ENCODE data around the gene PHEX.

The PHEX gene

GRCh38 chrX:22040184-22040583 is 8.1 kb downstream of the PHEX start:
- TF ChIP-seq FOXP2 (optimal IDR thresholded peaks at IDR 0.05; ENCODE audit: borderline replicate concordance, extremely low read depth, extremely low read length, insufficient read depth) (no peak), SIN3A (IDR thresholded peaks at IDR 0.05; ENCODE audit: borderline replicate concordance, insufficient read depth, low read length) (no peak), POLR2AphosphoS5 (IDR thresholded peaks at IDR 0.05; ENCODE audit: low read depth, low read length) (no peak), TAF1 (IDR thresholded peaks at IDR 0.05; ENCODE audit: borderline replicate concordance, insufficient read depth, low read length) (no peak), REST (IDR thresholded peaks at IDR 0.05; ENCODE audit: insufficient read depth in 1 of 2, low read depth in 2 of 2, low read length in 2 of 2) (no peak)

GRCh38 chrX:22041907-22042530 is 9.9 kb downstream of the PHEX start:
- TF ChIP-seq FOXP2 (optimal IDR thresholded peaks at IDR 0.05; ENCODE audit: borderline replicate concordance, extremely low read depth, extremely low read length, insufficient read depth) (no peak), REST (IDR thresholded peaks at IDR 0.05; ENCODE audit: insufficient read depth in 1 of 2, low read depth in 2 of 2, low read length in 2 of 2) (no peak), TAF1 (IDR thresholded peaks at IDR 0.05; ENCODE audit: borderline replicate concordance, insufficient read depth, low read length) (no peak), POLR2AphosphoS5 (IDR thresholded peaks at IDR 0.05; ENCODE audit: low read depth, low read length) (no peak), SIN3A (IDR thresholded peaks at IDR 0.05; ENCODE audit: borderline replicate concordance, insufficient read depth, low read length) (no peak)

DNA sequence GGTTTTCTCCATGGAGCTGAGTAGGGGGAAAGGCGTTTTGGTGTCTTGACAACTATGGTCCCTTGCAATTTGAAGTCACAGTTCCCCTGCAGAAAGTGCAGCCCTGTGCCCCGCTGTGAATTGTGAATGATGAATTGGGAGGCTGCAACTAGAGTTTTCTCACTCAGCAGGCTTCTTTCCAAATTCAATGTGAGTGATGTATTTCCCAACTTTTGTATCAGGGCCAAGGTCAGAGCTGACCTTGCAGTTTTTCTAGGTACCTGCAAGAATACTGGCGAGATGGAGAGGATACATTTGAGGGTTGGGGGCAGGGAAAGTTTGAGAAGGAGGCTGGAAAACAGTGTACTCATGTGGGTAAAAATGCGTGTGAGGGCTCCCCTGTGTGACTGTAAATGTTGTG is 11.7 kb downstream of the PHEX start:
- no peak for TF ChIP-seq SIN3A (IDR thresholded peaks at IDR 0.05; ENCODE audit: borderline replicate concordance, insufficient read depth, low read length)
- TF ChIP-seq REST (IDR thresholded peaks at IDR 0.05; ENCODE audit: insufficient read depth in 1 of 2, low read depth in 2 of 2, low read length in 2 of 2) = no peak
- no peak for TF ChIP-seq TAF1 (IDR thresholded peaks at IDR 0.05; ENCODE audit: borderline replicate concordance, insufficient read depth, low read length)
- no peak for TF ChIP-seq FOXP2 (optimal IDR thresholded peaks at IDR 0.05; ENCODE audit: borderline replicate concordance, extremely low read depth, extremely low read length, insufficient read depth)
- TF ChIP-seq POLR2AphosphoS5 (IDR thresholded peaks at IDR 0.05; ENCODE audit: low read depth, low read length) = no peak

DNA sequence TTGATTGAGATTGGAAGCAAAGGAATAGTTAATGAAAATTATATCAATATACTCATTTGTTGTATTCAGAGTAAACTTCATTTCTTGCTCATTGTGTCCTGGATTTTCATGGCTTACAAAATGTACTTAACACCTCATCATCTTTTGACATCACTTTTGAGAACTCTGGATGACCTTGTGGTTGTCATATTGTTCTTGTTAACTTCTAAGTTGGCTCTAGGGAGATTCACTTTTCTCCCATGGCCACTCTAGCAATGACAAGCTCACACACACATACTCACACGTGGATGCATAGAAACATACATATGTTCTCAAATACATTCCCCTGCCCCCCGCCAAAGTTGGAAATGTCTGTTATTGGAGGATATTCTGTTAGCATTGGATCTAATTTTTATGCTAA is 15.3 kb downstream of the PHEX start:
- no peak for TF ChIP-seq FOXP2 (optimal IDR thresholded peaks at IDR 0.05; ENCODE audit: borderline replicate concordance, extremely low read depth, extremely low read length, insufficient read depth)
- TF ChIP-seq REST (IDR thresholded peaks at IDR 0.05; ENCODE audit: insufficient read depth in 1 of 2, low read depth in 2 of 2, low read length in 2 of 2) = no peak
- TF ChIP-seq POLR2AphosphoS5 (IDR thresholded peaks at IDR 0.05; ENCODE audit: low read depth, low read length) = no peak
- no peak for TF ChIP-seq TAF1 (IDR thresholded peaks at IDR 0.05; ENCODE audit: borderline replicate concordance, insufficient read depth, low read length)
- TF ChIP-seq SIN3A (IDR thresholded peaks at IDR 0.05; ENCODE audit: borderline replicate concordance, insufficient read depth, low read length) = no peak
